Measurements from ENCODE around the gene EPS8L3. TPM values are rescaled to one million over a fixed set of nuclear protein-coding genes. Genes with fewer than 3 reads are reported as not detected.

Gene EPS8L3
- total and polyA plus RNA-seq, 9 of the 15 experiments (the other 6 are each of a cell fraction or from before 2014, with no cell fraction given) = 0.09 to 0.42 (median 0.14) TPM; not detected in 5

DNA sequence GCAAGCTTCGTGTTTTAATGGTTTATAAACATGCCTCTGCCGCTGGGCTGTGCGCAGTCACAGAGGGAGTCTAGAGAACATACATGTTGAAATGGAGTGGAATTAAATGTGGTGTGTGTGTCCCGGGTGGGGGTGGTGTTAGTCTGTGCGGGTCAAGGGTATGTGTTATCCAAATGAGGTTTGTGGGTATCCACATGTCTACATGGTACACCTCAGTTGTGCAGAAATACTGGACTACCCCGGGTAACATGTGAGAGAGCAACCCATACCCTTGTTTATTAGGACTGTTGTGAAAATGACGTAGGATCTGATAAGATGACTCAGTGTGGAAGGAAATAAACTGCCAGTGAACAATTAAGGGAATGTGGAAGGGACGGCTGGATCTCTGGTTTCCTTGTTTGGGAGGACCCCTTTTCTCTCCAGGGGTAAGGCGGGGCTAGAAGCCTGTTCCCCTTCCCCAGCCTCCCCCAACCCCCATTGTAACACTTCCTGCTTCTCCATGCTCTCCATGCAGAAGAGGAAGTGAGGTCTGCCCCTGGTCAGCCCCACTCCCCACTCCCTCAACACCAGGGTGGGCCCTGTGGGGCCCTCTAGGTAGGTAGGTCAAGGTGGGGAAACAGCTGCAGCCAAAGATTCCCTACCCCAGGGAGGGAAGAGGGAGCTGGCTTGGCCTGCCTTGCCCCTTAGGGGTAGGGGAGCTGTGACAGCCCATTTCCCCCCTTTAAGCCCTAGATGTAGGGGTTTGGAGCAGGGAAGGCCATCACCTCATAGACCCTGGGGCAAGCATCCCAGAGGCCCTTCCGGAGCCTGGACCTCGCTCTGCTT is 690 bp downstream of the EPS8L3 start (continued):
- TF ChIP-seq, protein P1, sequence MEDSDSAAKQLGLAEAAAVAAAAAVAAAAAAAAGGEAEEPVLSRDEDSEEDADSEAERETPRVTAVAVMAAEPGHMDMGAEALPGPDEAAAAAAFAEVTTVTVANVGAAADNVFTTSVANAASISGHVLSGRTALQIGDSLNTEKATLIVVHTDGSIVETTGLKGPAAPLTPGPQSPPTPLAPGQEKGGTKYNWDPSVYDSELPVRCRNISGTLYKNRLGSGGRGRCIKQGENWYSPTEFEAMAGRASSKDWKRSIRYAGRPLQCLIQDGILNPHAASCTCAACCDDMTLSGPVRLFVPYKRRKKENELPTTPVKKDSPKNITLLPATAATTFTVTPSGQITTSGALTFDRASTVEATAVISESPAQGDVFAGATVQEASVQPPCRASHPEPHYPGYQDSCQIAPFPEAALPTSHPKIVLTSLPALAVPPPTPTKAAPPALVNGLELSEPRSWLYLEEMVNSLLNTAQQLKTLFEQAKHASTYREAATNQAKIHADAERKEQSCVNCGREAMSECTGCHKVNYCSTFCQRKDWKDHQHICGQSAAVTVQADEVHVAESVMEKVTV (CRISPR knock-in tag; IDR thresholded peaks at IDR 0.05) = no peak
- no peak for TF ChIP-seq ZNF121 (CRISPR knock-in tag; conservative IDR thresholded peaks at IDR 0.05)

DNA sequence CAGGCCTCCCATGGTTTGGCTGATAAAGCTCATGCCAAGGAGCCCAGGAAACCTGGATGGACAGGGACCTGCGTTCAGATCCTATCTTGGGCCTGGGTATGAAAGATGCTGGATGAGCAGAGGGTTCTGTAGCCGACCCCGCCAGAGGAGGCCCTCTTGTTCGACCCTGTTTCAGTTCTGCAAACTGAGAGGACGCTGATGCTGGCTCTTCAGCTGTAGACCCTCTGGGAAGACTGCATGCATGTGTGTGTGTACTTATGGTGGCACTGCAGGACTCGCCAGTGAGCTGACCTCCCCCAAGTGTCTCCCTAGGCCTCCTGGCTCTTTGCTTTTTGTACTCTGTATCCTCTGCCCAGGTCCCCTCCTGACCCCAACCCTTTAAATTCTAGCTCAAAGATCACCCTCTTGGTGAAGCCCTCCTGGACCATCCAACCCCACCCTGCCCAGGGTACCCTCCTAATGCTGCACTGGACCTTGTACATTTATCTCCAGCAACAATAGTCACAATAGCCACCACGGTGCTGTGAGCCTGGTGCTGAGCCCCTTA is 1.6 kb downstream of the EPS8L3 start:
- Histone ChIP-seq H3K79me2 (ENCODE audit: control insufficient read depth, insufficient read depth, low read length) (no peaks in the 10 kb centered on the region), H3K4me2 (ENCODE audit: insufficient read depth, low read length) (no peak overlapping the region), H4K20me1 (replicated peaks; ENCODE audit: control insufficient read depth, insufficient read depth, low read length) (no peaks in the 10 kb centered on the region), H3K9ac (ENCODE audit: insufficient read depth in 1 of 2, low read depth in 2 of 2, low read length in 2 of 2) (no peak overlapping the region; a peak in 1 of 4 replicates), H3K36me3 (ENCODE audit: control insufficient read depth, insufficient read depth, low read length) (no peaks in the 10 kb centered on the region), H3K9me3 (replicated peaks; ENCODE audit: control insufficient read depth, insufficient read depth, low read depth, low read length) (no peaks in the 10 kb centered on the region), H3K27me3 (ENCODE audit: control insufficient read depth in 2 of 2, insufficient read depth in 2 of 2, low read length in 2 of 2) (no peaks in the 10 kb centered on the region), H3K27ac (ENCODE audit: extremely low read depth, low read depth, low read length) (no peak overlapping the region), H2AFZ (ENCODE audit: low read depth, low read length) (peak overlapping the region; percentile 93; the same call in 1 of the 2 replicates), H3K9me1 (ENCODE audit: control insufficient read depth, insufficient read depth, low read length) (no peaks in the 10 kb centered on the region), H3K4me3 (no peak overlapping the region), H3K4me1 (replicated peaks in 1 of 2; ENCODE audit: control insufficient read depth in 2 of 2, insufficient read depth in 2 of 2, low read length in 2 of 2) (peaks cover 23 to 29% of the 10 kb centered on the region in 2 experiments)
- ATAC-seq = no peak
- no TSS peak for BruUV-seq (replicated peaks)
- FAIRE-seq = no peak
- no peak for DNase-seq (ENCODE audit: extremely low read depth in 1 of 4, low spot score in 3 of 4)
- CTCF ChIA-PET (ENCODE audit: low intra/inter-chr PET ratio) = no interaction called here
- POLR2A ChIA-PET = interaction anchor here (1.2 kb wide), 1 partner anchor 8 kb away, joined by 3 read pairs; no protein-coding TSS in a partner anchor
- in situ Hi-C loops (cut with MboI) = loop anchor here (5.0 kb wide), 1 partner anchor 215 kb away; the partner anchor contains the start of gene GNAI3
- 56% methylated on average over 7 of the region's 7 CpGs for WGBS (ENCODE audit: insufficient coverage, low coverage, missing lambda C conversion rate)
- intact Hi-C loops (cut with micrococcal nuclease) = no loop called here
- TF ChIP-seq ZSCAN32 (CRISPR knock-in tag; IDR thresholded peaks at IDR 0.05) (no peak), ZNF507 (tag; conservative IDR thresholded peaks at IDR 0.05) (no peak), LEF1 (IDR thresholded peaks at IDR 0.05) (no peak), SAFB2 (IDR thresholded peaks at IDR 0.05; ENCODE audit: borderline replicate concordance, low read depth, low read length, severe bottlenecking) (no peak), ZNF354B (CRISPR knock-in tag; IDR thresholded peaks at IDR 0.05) (no peak), EP300 (IDR thresholded peaks at IDR 0.05; ENCODE audit: low read length) (no peak), CHD1 (IDR thresholded peaks at IDR 0.05; ENCODE audit: low read length) (no peak), SP2 (IDR thresholded peaks at IDR 0.05; ENCODE audit: extremely low read depth, low read depth, low read length, poor library complexity, severe bottlenecking) (no peak)
- TF ChIP-seq, protein P2, sequence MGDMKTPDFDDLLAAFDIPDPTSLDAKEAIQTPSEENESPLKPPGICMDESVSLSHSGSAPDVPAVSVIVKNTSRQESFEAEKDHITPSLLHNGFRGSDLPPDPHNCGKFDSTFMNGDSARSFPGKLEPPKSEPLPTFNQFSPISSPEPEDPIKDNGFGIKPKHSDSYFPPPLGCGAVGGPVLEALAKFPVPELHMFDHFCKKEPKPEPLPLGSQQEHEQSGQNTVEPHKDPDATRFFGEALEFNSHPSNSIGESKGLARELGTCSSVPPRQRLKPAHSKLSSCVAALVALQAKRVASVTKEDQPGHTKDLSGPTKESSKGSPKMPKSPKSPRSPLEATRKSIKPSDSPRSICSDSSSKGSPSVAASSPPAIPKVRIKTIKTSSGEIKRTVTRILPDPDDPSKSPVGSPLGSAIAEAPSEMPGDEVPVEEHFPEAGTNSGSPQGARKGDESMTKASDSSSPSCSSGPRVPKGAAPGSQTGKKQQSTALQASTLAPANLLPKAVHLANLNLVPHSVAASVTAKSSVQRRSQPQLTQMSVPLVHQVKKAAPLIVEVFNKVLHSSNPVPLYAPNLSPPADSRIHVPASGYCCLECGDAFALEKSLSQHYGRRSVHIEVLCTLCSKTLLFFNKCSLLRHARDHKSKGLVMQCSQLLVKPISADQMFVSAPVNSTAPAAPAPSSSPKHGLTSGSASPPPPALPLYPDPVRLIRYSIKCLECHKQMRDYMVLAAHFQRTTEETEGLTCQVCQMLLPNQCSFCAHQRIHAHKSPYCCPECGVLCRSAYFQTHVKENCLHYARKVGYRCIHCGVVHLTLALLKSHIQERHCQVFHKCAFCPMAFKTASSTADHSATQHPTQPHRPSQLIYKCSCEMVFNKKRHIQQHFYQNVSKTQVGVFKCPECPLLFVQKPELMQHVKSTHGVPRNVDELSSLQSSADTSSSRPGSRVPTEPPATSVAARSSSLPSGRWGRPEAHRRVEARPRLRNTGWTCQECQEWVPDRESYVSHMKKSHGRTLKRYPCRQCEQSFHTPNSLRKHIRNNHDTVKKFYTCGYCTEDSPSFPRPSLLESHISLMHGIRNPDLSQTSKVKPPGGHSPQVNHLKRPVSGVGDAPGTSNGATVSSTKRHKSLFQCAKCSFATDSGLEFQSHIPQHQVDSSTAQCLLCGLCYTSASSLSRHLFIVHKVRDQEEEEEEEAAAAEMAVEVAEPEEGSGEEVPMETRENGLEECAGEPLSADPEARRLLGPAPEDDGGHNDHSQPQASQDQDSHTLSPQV (IDR thresholded peaks at IDR 0.05) = no peak
- TF ChIP-seq, protein P3, sequence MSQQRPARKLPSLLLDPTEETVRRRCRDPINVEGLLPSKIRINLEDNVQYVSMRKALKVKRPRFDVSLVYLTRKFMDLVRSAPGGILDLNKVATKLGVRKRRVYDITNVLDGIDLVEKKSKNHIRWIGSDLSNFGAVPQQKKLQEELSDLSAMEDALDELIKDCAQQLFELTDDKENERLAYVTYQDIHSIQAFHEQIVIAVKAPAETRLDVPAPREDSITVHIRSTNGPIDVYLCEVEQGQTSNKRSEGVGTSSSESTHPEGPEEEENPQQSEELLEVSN (IDR thresholded peaks at IDR 0.05; ENCODE audit: borderline replicate concordance in 1 of 2, extremely low read depth in 1 of 2, insufficient read depth in 1 of 2, insufficient read length in 1 of 2, low read depth in 1 of 2, low read length in 1 of 2, poor library complexity in 1 of 2, severe bottlenecking in 1 of 2) = no peak
